ENCODE results near the gene PODXL2.
A peak's percentile ranks its signal among the peaks of the same experiment; 100 is the strongest.
"Not testable (repeated sequence)": the region's sequence is repeated elsewhere in the genome, so short reads cannot be mapped to it uniquely, and the experiment has no call there.

The PODXL2 gene

DNA sequence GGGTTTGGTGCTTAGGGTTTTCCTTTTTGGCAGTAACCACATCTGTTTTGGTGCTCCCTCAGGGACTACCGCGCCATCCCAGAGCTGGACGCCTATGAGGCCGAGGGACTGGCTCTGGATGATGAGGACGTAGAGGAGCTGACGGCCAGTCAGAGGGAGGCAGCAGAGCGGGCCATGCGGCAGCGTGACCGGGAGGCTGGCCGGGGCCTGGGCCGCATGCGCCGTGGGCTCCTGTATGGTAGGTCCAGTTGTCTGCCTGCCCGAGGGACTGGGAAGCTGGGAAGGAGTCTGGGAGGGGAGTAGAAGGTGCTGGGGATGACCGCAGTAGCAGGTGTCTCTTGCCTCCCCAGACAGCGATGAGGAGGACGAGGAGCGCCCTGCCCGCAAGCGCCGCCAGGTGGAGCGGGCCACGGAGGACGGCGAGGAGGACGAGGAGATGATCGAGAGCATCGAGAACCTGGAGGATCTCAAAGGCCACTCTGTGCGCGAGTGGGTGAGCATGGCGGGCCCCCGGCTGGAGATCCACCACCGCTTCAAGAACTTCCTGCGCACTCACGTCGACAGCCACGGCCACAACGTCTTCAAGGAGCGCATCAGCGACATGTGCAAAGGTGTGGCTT, 24.3 kb upstream of the PODXL2 start:
- intact Hi-C loops (cut with DNase I) = no loop called here
- peak in 2 of 10 donors; percentile 24 to 65 for DNase-seq

DNA sequence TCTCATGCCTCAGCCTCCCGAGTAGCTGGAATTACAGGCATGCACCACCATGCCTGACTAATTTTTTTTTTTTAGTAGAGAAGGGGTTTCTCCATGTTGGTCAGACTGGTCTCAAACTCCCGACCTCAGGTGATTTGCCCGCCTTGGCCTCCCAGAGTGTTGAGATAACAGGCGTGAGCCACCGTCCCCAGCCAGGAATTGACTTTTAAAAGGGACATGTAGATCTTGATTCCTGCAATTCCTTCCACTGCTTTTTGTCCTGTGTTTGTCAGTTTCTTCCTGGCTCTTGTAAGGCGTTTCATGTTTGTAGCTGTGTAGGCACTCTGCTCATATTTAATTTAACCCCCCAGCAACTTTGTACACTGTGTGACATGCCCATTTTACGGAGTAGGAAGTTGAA, 23.4 kb upstream of the PODXL2 start:
- intact Hi-C loops (cut with DNase I) = not testable (repeated sequence)
- DNase-seq = peak in 1 of 10 donors; percentile 45

DNA sequence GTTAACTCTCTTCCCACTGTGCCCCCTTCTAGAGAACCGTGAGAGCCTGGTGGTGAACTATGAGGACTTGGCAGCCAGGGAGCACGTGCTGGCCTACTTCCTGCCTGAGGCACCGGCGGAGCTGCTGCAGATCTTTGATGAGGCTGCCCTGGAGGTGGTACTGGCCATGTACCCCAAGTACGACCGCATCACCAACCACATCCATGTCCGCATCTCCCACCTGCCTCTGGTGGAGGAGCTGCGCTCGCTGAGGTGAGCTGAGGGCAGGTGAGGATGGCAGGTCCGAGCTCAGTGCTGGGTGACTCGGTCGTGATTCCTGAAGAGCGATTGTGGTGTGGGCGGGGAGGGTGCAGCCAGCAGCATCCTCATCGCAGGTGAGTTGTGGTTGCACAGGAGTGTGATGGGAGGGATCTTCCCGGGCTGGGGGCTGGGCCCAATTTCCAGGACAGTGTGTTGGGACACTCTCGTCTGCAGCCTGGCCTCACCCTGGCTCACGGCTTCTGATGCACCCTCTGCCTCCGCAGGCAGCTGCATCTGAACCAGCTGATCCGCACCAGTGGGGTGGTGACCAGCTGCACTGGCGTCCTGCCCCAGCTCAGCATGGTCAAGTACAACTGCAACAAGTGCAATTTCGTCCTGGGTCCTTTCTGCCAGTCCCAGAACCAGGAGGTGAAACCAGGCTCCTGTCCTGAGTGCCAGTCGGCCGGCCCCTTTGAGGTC, 22.7 kb upstream of the PODXL2 start:
- peak in 1 of 10 donors; percentile 70 for DNase-seq
- intact Hi-C loops (cut with DNase I) = no loop called here

DNA sequence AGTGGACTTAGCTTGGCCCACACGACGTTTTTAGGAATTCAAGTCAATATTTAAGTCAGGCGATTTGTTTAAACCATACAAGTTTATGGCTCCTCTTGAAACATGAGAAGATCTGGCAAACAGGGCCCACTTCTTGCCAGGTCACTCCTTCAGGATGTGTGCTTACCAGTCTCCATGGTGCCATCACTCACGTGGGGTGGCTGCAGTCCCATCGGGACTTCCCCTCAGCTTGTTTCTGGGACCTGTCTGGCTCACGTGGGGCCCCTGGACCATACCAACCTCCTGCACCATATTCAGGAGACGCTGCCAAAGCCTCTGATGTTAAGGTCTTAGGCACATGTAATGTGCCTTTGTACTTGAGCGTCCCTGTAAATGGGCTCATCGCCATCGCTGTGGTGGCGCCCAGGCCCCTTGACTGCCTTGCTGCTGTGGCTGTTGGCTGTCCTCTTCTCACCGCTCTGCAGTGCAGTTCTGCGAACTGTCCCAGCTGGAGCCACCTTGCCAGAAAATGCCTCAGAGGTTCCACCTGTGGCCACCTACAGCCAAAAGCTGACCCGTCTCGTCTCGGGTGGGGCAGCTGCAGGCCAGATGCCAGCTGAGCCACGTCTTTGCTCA, 21.9 kb upstream of the PODXL2 start:
- intact Hi-C loops (cut with DNase I) = no loop called here
- DNase-seq = peak in 1 of 10 donors; percentile 65

DNA sequence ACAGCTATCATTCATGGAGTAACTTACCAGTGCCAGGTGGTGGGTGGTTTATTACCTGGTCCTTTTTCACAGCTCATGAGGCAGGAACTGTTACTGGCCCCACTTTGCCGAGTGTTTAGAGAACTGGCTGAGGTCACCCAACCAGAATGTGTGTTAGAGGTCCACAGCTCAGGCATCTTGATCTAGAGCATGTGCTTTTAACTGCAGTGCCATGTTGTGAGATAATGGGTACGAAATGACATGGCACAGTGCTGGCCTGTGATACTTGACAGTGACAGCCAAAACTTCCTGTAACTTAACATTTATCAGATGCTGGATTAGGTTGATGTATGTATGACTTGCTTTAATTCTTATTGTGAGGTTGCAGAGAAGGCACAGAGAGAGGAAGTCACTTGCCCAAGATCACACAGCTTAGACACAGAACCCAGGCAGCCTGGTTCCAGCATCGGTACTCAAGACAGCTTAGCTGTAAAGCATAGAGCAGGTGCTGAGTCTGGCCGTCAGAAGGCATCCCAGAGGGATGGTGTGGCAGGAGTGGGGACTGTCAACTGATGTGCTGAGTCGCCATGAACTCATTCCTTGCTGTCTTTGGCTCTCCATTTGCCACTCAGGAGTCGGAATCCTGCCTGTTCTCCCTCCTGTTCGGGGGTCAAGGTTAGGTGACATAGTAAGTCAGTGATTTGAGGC, 21.2 kb upstream of the PODXL2 start:
- peak in 1 of 10 donors; percentile 26 for DNase-seq
- intact Hi-C loops (cut with DNase I) = no loop called here

DNA sequence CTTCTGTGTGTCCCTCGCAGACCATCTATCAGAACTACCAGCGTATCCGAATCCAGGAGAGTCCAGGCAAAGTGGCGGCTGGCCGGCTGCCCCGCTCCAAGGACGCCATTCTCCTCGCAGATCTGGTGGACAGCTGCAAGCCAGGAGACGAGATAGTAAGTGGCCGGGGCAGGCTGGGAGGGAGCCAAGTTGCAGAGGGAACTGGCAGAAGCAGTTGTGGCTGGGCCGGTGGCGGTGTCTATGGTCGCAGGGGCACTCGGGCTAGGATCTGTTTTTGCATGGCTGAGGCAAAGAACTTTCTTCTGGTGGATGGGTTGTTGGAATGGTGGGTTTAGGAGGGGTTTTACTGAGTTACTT, 20.6 kb upstream of the PODXL2 start:
- peak in 2 of 10 donors; percentile 69 to 81 for DNase-seq
- intact Hi-C loops (cut with DNase I) = no loop called here

DNA sequence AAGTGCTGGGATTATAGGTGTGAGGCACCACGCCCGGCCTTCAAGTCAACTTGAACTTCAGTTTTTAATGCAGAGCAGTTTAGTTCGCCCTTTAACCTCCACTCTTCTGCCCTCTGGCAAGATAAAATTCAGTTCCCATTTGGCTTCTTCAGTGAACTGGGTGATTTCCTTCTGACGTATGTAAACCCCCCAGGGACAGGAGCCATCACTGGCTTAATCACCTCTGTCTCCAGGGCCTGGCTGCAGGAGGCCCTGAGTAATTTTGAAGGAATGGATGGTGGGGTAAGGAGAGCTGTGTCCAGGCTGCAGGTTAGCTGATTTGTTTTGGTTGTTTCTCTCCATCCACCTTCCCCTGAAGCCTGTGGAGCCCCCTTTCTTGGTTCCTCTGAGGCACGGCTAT, 18.9 kb upstream of the PODXL2 start:
- intact Hi-C loops (cut with DNase I) = no loop called here
- peak in 2 of 10 donors; percentile 1 to 41 for DNase-seq

DNA sequence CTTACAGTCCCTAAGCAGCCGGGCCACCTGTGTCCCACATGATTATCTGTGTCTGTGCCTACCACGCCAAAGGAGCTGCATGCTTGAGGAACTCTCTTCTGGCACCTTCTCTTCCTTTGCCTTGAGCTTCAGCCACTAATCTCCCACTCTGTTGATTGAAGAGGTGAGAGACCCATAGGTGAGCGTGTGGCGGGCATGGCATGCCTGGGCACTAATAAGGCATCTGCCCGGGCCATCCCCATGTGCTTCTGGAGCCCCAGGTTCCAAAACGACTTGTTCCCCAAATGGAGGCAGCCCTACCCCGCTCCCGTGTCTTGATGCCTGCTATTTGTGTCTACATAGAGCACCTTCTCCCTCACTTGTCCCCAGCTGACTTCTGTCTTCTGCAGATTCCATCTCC, 17.7 kb upstream of the PODXL2 start:
- intact Hi-C loops (cut with DNase I) = no loop called here
- DNase-seq = peak in 3 of 10 donors; percentile 23 to 75 (median 39)

DNA sequence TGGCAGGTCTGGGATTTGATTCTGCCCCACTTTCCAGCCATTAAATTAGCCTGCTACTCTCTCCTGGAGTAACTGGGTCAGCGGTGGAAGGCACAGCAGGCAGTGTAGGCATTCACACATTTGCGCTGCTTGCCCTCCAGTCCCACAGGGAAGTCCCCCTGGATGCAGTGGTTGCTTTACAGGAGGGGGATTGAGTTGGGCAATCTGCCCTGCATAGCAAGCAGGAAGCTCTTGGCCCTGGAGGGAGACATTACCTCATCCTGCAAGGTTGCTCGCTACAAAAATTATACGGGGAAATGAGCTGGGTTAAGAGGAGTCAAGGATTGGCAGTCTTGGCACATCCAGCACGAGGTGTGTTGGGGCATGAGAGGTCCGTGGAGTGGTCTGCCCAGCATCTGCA, 16.0 kb upstream of the PODXL2 start:
- intact Hi-C loops (cut with DNase I) = no loop called here
- peak in 3 of 10 donors; percentile 26 to 49 (median 32) for DNase-seq

DNA sequence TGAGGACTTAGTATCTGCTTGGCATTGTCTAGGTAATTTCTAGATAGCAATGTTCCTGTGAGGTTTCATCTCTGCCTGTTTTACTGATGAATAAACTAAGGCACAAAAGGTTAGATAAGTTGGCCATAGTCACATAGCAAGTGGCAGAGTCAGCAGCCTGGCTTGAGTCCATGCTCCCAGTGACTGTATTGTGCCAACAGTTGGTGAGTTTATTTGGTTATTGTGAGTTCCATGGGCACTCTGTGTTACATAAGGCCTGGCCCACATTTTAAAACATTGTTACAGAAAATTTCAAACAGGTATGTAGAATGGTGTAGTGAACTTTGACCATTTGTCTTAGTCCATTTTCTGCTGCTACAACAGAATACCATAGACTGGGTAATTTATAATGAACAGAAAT, 15.6 kb upstream of the PODXL2 start:
- DNase-seq = peak in 1 of 10 donors; percentile 27
- intact Hi-C loops (cut with DNase I) = no loop called here

DNA sequence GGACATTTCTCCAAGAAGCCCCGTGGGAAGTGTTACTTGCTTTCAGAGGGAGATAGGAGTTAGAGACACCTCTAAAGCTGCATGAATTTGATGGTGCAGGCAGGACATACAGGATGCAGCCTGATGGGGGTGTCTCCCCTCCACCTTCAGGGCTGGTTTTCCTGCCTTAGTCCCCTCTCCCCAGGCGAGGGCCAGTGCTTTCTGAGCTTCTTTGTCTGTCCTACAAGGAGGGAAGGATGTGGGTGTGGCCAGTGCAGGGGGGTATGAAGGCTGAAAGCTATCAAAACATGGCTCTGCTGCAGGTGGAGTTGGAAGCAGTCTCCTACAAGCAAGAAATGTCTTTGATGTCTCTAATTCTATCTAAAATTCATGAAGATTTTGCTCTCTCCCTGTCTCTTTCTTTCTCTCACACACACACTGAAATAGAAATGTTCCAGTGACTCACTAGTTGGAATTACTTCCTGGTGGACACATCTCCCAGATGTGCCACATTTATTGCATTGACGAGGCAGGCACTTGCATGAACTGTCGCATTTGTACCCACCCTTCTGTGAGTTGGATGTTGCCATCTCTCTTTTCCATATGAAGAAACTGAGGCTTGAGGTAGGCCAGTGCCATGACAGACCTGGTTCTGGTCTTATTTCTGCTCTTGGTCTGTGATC, 13.9 kb upstream of the PODXL2 start:
- intact Hi-C loops (cut with DNase I) = no loop called here
- DNase-seq = peak in 3 of 10 donors; percentile 2 to 45 (median 15)

DNA sequence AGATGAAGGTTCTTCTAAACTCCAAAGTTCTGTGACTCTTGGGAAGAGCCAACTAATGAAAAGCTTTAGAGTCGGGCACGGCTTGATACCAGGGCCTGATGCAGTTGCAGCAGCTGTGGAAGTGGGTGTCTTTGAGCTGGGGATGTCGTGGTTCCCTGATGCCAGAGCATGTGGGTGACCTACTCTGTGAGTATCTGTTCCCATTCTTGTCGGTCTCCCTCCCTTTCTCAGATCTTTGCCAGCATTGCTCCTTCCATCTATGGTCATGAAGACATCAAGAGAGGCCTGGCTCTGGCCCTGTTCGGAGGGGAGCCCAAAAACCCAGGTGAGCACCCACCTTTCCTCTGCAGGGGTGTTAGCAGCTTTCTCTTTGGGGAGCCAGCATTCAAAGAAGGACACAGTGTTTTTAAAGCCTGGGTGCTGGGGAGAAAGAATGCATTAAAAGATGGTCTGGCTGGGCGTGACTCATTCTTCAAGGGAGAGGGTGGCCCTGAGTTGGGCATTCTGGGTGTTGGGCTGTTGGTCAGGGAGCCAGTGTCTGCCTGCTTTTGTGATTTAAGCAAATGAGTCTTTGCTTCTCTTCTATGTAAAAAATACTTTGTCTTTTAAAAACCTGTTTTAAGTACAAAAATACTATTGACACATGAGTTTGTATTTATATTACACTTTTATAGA, 13.2 kb upstream of the PODXL2 start:
- peak in 3 of 10 donors; percentile 35 to 40 (median 36) for DNase-seq
- intact Hi-C loops (cut with DNase I) = no loop called here

DNA sequence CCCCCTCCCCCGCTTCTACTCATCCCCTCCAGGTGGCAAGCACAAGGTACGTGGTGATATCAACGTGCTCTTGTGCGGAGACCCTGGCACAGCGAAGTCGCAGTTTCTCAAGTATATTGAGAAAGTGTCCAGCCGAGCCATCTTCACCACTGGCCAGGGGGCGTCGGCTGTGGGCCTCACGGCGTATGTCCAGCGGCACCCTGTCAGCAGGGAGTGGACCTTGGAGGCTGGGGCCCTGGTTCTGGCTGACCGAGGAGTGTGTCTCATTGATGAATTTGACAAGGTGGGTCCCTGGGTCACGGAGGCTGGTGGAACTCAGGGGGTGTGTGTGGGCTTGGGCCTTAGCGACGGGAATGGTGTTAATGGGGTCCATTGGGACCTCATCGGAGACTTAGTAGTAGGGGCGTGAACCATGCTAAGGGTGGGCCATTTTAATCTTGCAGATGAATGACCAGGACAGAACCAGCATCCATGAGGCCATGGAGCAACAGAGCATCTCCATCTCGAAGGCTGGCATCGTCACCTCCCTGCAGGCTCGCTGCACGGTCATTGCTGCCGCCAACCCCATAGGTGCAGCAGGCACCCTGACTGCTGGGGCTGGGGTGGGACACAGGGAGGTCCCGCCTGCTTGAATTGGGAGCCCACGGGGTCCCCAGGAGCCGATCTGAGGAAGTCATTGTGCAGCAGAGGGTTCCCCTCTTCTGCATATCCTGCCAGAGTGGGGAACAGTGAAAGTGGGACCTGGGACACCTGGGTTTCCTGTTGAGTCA, 12.0 kb upstream of the PODXL2 start:
- peak in 3 of 10 donors; percentile 61 to 74 (median 70) for DNase-seq
- intact Hi-C loops (cut with DNase I) = no loop called here

DNA sequence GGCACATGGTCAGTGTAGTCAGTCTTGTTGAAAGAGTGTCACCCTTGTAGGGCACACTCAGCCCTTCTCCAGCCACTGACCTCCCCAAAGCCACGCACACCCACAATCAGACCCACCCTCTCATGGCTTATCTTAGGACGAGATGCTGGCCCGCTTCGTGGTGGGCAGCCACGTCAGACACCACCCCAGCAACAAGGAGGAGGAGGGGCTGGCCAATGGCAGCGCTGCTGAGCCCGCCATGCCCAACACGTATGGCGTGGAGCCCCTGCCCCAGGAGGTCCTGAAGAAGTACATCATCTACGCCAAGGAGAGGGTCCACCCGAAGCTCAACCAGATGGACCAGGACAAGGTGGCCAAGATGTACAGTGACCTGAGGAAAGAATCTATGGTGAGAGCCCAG, 10.1 kb upstream of the PODXL2 start:
- intact Hi-C loops (cut with DNase I) = no loop called here
- peak in 2 of 10 donors; percentile 15 to 69 for DNase-seq

DNA sequence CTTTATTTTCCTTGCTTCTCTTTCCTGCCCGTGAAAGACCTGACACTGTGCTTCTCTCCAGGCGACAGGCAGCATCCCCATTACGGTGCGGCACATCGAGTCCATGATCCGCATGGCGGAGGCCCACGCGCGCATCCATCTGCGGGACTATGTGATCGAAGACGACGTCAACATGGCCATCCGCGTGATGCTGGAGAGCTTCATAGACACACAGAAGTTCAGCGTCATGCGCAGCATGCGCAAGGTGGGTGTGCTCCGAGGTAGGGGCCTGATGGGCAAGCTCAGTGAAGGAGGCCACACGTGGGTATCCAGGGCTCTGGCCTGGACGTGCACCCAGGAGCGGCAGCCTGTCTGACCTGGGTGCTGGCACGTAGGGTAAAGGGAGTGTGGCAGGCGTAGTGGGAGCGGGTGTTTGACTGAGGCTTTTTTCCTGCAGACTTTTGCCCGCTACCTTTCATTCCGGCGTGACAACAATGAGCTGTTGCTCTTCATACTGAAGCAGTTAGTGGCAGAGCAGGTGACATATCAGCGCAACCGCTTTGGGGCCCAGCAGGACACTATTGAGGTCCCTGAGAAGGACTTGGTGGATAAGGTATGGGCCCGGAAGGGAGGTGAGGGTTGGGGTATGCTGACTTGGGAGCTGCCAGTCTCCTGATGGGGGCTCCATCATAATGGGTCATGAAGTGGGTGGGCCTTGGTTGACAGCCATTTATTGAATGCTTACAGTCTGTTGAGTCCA, 8.2 kb upstream of the PODXL2 start:
- peak in 3 of 10 donors; percentile 64 to 70 (median 69) for DNase-seq
- intact Hi-C loops (cut with DNase I) = no loop called here

DNA sequence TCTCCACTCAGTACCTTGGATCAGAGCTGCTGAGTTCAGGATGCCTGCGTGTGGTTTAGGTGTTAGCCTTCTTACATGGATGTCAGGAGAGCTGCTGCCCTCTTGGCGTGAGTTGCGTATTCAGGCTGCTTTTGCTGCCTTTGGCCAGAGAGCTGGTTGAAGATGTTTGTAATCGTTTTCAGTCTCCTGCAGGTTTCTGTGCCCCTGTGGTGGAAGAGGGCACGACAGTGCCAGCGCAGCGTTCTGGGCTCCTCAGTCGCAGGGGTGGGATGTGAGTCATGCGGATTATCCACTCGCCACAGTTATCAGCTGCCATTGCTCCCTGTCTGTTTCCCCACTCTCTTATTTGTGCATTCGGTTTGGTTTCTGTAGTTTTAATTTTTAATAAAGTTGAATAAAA, 7.0 kb upstream of the PODXL2 start:
- intact Hi-C loops (cut with DNase I) = no loop called here
- DNase-seq = peak in 1 of 10 donors; percentile 28

DNA sequence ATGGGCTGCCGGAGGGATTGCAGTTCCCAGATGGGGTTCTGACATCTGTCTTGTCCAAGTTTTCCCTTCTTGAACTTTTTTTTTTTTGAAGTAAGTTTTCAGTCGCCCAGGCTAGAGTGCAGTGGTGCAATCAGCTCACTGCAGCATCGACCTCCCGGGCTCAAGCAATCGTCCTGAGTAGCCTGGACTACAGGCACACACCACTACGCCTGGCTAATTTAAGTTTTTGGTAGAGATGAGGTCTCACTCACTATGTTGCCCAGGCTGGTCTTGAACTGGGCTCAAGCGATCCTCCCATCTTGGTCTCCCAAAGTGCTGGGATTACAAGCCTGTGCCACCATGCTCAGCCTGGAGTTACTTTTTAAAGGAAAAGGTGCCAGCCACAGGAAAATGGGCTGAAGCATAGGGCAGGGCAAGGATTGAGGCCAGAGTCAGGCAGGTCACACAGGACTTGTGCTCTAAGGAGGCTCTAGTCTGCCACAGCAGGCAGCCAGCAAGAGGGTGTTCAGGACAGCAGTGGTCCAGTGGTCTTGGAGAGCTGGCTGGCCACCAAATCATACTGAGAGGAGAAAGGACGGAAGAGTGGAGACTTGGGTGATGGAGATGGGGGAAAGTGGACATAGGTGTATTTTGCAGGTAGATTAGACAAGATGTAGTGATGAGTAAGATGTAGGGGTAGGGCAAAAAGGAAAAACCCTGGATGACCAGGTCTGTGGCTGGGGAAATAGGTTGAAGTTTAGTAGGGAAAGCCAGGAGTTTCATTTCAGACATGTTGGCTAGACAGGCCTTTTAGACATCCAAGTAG, 6.0 kb upstream of the PODXL2 start:
- DNase-seq = peak in 1 of 10 donors; percentile 45
- intact Hi-C loops (cut with DNase I) = no loop called here

DNA sequence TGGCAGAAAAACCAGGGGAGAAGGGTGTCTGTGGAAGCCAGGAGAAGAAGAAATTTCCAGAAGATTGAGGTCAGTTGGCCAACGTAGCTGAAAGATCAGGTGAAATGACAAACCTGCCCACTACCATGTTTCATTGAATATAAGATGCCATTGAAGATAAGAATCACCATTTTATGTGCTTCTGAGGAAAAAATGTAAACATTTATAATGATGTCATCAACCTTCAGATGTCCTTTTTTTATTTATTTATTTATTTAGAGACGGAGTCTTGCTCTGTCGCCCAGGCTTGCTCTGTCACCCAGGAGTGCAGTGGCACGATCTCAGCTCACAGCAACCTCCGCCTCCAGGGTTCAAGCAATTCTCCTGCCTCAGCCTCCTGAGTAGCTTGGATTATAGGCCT, 4.9 kb upstream of the PODXL2 start:
- intact Hi-C loops (cut with DNase I) = no loop called here
- peak in 1 of 10 donors; percentile 5 for DNase-seq

Measured in posterior cingulate gyrus (tissue), 11 donors.